Amniotic epithelial cell (primary cell): ENCODE data around the gene ST6GAL1.
"Not testable (repeated sequence)": the region's sequence is repeated elsewhere in the genome, so short reads cannot be mapped to it uniquely, and the experiment has no call there.

ENCODE experiments used
- DNase-seq: peaks from one replicate; pipeline ENCODE4 v3.0.0-alpha.2; 2010; ENCODE audit warnings: low read depth

The ST6GAL1 gene

GRCh38 chr3:186940967-186941366 lies 10.6 kb downstream of the ST6GAL1 start:
- no peak for DNase-seq

DNA sequence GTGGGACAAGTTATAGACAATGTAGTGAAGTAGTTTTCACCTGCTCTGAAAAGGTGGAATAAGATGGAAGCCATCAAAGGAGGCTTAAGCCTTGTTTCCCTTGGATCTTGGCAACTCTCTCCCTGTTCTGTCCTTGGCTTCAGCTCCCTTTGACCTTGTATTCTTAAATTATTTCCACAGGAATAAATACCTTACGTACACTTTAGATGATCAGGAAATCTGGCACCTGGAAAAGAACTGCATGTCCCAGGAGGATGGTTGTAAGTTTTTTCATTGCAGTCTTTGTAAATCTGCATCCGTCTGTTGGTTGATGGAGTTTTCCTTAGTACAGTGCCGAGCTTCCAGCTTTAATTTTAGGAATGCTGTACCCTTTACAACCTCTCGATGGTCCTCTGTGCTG lies 11.8 kb downstream of the ST6GAL1 start:
- DNase-seq, result no peak

GRCh38 chr3:186945255-186945823 lies 15.0 kb downstream of the ST6GAL1 start:
- no peak for DNase-seq

DNA sequence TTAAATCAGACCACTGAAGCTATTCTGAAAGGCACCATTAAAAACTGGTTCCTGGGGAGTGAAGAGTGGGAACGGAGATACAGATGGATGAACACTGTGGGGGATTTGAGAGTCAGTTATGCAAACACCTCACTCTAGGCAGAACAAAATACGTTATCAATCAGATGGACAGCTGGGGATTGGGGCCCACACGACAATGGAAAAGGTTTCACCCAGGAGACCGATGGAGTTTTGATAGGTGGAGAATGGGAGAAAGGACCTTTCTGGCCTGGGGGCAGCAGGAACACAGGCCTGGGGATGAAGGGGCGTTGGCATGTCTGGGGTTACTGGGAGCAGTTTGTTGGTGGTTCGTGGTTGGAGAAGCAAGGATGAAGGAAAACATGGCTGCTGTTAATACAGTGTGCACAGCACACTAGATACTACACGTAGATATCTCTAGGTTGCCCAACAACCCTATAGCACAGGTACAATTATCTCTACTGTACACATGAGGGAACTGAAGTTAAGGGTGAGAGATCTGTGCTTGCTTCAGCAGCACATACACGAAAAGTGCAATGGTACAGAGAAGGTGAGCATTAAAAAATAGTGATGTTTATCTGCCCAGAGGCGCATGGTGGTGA lies 16.5 kb downstream of the ST6GAL1 start:
- no peak for DNase-seq

DNA sequence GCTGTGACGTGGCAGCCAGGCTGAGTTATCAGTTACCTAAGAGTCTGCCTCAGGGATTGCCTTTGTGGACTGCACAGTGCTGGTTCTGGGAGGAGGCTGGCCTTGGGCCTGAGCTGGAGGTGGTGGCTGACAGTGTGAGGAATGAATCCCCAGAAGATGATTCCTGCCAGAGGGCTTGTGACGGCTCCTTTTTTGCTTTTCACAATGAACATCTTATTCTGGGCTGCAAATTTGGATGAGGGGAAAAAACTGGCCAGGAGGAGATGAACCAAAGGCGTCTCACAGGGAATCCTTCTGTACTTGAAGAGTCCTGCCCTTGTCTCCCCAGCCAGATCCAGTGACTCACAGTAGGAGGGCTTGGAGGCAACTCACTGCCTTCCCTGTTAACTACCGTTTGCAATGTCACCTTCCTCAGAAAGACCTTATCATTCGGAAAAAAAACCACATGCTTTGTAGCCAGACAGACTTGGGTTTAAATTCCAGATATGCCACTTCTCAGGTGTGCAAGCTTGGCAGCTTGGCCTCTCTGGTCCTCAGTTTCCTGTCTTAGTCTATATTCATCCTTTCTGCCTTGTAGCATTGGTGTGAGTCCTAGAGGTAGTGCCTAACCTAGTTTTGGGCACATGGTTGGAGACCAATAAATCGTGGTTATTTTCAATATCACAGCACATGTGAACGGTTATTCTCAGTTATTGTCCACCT lies 19.1 kb downstream of the ST6GAL1 start:
- no peak for DNase-seq

- DNase-seq, result no peak
Observed at GRCh38 chr3:186950402-186951093, 20.2 kb downstream of the ST6GAL1 start.

GRCh38 chr3:186951640-186952552 lies 21.6 kb downstream of the ST6GAL1 start:
- no peak for DNase-seq

GRCh38 chr3:186953011-186953487 lies 22.7 kb downstream of the ST6GAL1 start:
- DNase-seq, result peak; percentile 77

DNA sequence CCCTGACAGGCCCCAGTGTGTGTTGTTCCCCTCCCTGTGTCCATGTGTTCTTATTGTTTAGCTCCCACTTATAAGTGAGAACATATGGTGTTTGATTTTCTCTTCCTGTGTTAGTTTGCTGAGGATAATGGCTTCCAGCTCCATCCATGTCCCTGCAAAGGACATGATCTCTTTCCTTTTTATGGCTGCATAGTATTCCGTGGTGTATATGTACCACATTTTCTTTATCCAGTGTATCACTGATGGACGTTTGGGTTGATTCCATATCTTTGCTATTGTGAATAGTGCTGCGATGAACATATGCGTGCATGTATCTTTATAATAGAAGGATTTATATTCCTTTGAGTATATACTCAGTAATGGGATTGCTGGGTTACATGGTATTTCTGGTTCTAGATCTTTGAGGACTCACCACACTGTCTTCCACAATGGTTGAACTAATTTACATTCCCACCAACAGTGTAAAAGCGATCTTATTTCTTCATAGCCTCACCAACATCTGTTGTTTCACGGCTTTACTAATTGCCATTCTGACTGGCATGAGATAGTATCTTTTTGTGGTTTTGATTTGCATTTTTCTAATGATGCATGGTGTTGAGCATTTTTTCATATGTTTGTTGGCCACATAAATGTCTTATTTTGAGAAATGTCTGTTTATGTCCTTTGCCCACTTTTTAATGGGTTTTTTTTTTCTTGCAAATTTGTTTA lies 23.8 kb downstream of the ST6GAL1 start:
- DNase-seq, result peak; percentile 25

GRCh38 chr3:186955898-186956696 lies 25.8 kb downstream of the ST6GAL1 start:
- DNase-seq, result no peak

DNA sequence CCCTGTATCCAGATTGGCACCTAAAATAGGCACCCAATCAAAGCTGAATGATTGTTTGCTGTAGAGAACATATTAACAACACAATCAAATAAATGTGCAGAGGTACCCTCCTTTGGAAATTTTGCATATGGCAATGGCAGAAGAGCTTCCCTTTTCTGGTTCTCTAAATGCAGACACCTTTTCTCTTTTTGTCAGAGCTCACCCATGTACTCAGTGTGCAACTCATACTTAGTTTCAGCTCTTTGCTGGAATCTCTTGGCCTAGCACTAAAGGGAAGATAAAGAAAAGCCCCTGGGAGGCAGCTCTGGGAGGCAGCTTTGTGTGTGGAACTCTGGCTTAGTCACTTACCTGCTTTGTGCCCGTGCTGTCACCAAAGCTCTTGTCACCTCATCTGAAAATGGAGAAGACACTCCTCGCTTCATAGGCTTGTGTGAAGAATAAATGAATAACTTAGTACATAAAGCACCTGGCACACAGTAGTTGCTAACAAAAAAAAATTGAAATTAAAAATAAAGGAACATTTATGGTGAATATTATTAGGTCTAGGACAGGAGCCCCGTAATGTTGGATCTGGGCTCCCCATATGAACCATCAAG lies 28.8 kb downstream of the ST6GAL1 start:
- DNase-seq, result no peak

- DNase-seq, result no peak
Observed at GRCh38 chr3:186960347-186960746, 30.0 kb downstream of the ST6GAL1 start.

GRCh38 chr3:186962445-186962844 lies 32.1 kb downstream of the ST6GAL1 start:
- DNase-seq, result no peak

- no peak for DNase-seq
Observed at GRCh38 chr3:186963636-186964035, 33.3 kb downstream of the ST6GAL1 start.

DNA sequence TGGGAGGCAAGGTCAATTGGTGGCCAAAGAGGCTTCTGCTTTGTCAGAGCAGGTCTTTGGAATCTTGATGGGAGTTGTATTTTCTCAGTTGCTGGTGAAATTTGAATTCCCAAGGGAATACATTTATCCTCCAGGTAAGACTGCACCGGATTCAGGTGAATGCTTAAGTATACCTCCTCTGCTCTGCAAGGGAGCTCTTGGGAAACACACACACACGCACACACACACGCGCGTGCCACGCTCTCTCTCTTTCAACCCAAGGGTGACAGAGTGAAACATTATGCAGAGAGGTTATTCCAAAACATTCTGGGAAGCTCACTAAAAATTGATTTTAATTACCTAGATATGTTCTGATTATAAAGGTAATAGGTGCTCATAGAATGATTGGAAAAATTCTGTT lies 33.7 kb downstream of the ST6GAL1 start:
- no peak for DNase-seq

GRCh38 chr3:186964616-186965015 lies 34.3 kb downstream of the ST6GAL1 start:
- DNase-seq, result no peak

GRCh38 chr3:186965141-186965879 lies 35.0 kb downstream of the ST6GAL1 start:
- DNase-seq, result no peak

GRCh38 chr3:186966406-186966805 lies 36.1 kb downstream of the ST6GAL1 start:
- DNase-seq, result no peak

DNA sequence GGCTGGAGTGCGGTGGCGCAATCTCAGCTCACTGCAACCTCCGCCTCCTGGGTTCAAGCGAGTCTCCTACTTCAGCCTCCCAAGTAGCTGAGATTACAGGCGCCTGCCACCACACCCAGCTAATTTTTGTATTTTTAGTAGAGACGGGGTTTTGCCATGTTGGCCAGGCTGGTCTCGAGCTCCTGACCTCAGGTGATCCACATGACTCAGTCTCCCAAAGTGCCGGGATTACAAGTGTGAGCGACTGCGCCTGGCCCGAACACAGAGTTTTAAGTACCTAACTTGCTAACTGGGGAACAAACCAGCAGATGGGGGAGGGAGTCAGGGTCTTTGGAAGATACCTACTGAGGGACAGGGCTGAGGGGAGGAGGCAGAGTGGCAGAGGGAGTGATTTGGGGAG lies 36.9 kb downstream of the ST6GAL1 start:
- not testable (repeated sequence) for DNase-seq
